Transverse colon (tissue), 4 donors: ENCODE measurements around the gene SYNE1. TPM values are rescaled to one million over a fixed set of nuclear protein-coding genes. Genes with fewer than 3 reads are reported as not detected.

ENCODE experiments used
- DNase-seq: peaks from one replicate; pipeline ENCODE4 v3.0.0-alpha.2; 2019
- H3K27ac ChIP-seq, 4 donors: fragments of 200-600 bp; sonication (generic); 2 replicates each; pipeline ENCODE4 v1.5.1; 2016 to 2018; ENCODE audit warnings: inconsistent platforms in 4 of 4
- H3K27me3 ChIP-seq: fragments of 200-600 bp; sonication (generic); 2 replicates; pipeline ENCODE4 v1.5.1; 2017; ENCODE audit warnings: inconsistent platforms
- H3K36me3 ChIP-seq, 4 donors: fragments of 200-600 bp; sonication (generic); 2 replicates each; pipeline ENCODE4 v1.5.1; 2017 to 2019; ENCODE audit warnings: inconsistent platforms in 4 of 4
- H3K4me1 ChIP-seq, 4 donors: fragments of 200-600 bp; sonication (generic); 2 replicates each; pipeline ENCODE4 v1.5.1; 2017 to 2020; ENCODE audit warnings: inconsistent platforms in 4 of 4
- H3K4me3 ChIP-seq, 4 donors: fragments of 200-600 bp; sonication (generic); 1 replicate in 1 of 4; 2 replicates in 3 of 4; pipeline versions ENCODE4 v1.5.1 to v1.6.1; 2017 to 2019; ENCODE audit warnings: inconsistent platforms in 4 of 4
- H3K9me3 ChIP-seq, 2 donors: fragments of 200-600 bp; sonication (generic); 2 replicates each; pipeline ENCODE4 v1.5.1; 2017 to 2019; ENCODE audit warnings: inconsistent platforms in 2 of 2
- EP300 ChIP-seq: sonication (generic); formaldehyde crosslinking; IDR thresholded peaks from one replicate; pipeline ENCODE4 v1.6.1; 2017; ENCODE audit warnings: antibody characterized with exemption, low read depth
- POLR2A ChIP-seq: fragments of 450-650 bp; IDR thresholded peaks from one replicate; pipeline ENCODE4 v1.6.1; 2016; ENCODE audit warnings: antibody characterized with exemption, mild to moderate bottlenecking, moderate library complexity
- POLR2AphosphoS5 ChIP-seq, 3 donors: sonication (generic); formaldehyde crosslinking; IDR thresholded peaks; one replicate each; pipeline ENCODE4 v1.6.1; 2016; ENCODE audit warnings: antibody characterized with exemption in 3 of 3
- WGBS, 2 donors: methylation state at CpG; one replicate each; pipeline ENCODE4 v1.1.5; 2018; ENCODE audit warnings: low coverage in 1 of 2; 5-methylcytosine and 5-hydroxymethylcytosine counted together
- in situ Hi-C, 4 donors: fragments of 200-750 bp; cut with MboI; loops; one replicate each; pipeline versions ENCODE4 v1.15.0 to v1.15.1; 2017; ENCODE audit warnings: low sequenced_read_pairs in 3 of 4, low pct_ligation_motif_present in 1 of 4, low pct_unique_long_range_greater_than_20kb in 1 of 4
- intact Hi-C: fragments of 100-400 bp; cut with DNase I; formaldehyde crosslinking; loops from one replicate; pipeline ENCODE4 v1.15.1; 2023; ENCODE audit warnings: low total_unique reads
- total RNA-seq, 4 donors: library from RNA; depleted of rRNA; stranded (reverse); fragments of >200 nt; gene quantifications; one replicate each; pipeline ENCODE4 v1.1.0, GENCODE V29; 2016
- TF ChIP-seq, protein P1 (sequence below), 5 experiments: fragments of 200-600 bp in 3 of 5; fragments of 450-650 bp in 2 of 5; sonication (generic) in 3 of 5; IDR thresholded peaks; 1 replicate in 2 of 5; 2 replicates in 3 of 5; pipeline ENCODE4 v1.5.1; 2016 to 2017; ENCODE audit warnings: antibody characterized with exemption in 5 of 5, inconsistent platforms in 3 of 5, mild to moderate bottlenecking in 2 of 5, moderate library complexity in 1 of 5

Gene SYNE1
- total RNA-seq, 4 donors from 2014 or later: 31.4 to 87.2 (median 59.7) TPM

DNA sequence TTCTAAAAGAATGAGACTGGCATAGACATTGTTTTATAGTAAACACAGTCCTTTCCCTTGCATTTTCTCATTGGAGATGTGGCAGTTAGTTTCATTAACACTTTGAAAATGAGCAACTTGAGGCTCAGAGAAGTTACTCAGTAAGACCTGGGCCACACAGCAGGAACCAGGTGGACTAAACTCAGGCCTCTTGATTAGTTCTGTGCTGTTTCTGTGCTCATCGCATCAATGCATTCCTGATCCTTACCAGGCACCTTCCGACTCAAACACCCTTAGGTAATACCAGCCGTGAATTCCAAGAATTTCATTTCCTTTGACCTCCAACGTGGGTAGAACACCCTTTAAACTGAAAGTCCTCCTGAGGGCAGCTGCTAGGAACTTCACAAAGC lies 466.9 kb downstream of the SYNE1 start:
- H3K9me3 ChIP-seq: no peaks in the 10 kb centered on the region
- TF ChIP-seq, protein P1, sequence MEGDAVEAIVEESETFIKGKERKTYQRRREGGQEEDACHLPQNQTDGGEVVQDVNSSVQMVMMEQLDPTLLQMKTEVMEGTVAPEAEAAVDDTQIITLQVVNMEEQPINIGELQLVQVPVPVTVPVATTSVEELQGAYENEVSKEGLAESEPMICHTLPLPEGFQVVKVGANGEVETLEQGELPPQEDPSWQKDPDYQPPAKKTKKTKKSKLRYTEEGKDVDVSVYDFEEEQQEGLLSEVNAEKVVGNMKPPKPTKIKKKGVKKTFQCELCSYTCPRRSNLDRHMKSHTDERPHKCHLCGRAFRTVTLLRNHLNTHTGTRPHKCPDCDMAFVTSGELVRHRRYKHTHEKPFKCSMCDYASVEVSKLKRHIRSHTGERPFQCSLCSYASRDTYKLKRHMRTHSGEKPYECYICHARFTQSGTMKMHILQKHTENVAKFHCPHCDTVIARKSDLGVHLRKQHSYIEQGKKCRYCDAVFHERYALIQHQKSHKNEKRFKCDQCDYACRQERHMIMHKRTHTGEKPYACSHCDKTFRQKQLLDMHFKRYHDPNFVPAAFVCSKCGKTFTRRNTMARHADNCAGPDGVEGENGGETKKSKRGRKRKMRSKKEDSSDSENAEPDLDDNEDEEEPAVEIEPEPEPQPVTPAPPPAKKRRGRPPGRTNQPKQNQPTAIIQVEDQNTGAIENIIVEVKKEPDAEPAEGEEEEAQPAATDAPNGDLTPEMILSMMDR (IDR thresholded peaks at IDR 0.05): no peak
- TF ChIP-seq POLR2AphosphoS5 (IDR thresholded peaks at IDR 0.05): no peak
- intact Hi-C loops: no loop called here
- 60 to 78% methylated on average over 1 to 4 of the region's 4 CpGs for WGBS, 2 donors
- in situ Hi-C loops: no loop called here
- peaks cover 0 to 5% (median 0%) of the 10 kb centered on the region in 4 donors for H3K4me1 ChIP-seq
- H3K27ac ChIP-seq: no peak overlapping the region
- no peak overlapping the region for H3K4me3 ChIP-seq
- H3K27me3 ChIP-seq: no peaks in the 10 kb centered on the region
- DNase-seq: no peak
- H3K36me3 ChIP-seq: no peaks in the 10 kb centered on the region

DNA sequence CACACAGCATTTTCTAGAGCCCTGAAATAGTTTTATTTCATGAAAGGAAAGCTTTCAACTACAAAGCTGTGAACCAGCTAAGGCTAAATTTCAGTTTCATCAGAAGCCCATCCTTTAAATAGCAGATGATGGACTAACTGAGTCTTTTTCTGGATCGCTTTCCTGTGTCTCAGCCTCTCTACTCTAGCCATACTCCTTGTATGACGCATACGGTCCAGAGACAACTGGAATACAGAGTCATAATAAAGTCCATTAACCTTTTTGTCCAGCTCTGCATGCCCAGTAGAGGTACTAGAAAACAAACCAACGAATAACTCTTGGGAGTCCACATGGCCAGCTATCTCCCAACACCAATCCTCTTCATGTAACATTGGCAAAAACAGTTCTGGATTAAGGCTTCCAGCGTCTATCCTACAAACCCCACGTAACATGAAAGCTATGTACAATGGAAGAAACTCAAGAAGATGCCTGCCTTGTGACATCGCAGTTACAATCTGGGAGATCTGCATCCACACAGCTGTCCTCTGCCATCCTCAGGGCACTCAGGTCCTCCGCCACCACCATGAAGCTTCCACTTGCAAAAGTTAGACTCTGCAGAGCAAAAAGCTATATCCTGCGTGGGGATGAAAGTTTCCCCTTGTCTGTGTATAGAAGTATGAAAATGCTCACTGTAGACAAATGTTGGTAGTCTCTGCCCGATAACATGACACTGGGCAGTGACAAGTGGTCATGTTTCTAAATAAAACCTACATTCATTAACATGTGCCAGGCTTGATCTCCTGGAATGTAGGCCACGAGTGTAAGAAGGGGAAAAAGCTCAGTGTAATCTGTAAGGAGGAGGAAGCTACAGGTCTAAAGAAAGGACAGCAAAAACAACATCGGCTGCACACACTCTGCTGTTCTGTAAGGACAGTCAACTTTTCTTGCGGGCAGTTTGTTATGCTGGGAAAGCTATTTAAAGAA lies 469.2 kb downstream of the SYNE1 start:
- in situ Hi-C loops: no loop called here
- no peak for DNase-seq
- H3K36me3 ChIP-seq: no peaks in the 10 kb centered on the region
- no peaks in the 10 kb centered on the region for H3K27me3 ChIP-seq
- H3K27ac ChIP-seq: no peak overlapping the region
- intact Hi-C loops: no loop called here
- peaks cover 0 to 5% (median 0%) of the 10 kb centered on the region in 4 donors for H3K4me1 ChIP-seq
- H3K4me3 ChIP-seq: no peak overlapping the region
- H3K9me3 ChIP-seq: no peaks in the 10 kb centered on the region
- no peak for TF ChIP-seq EP300
- TF ChIP-seq, protein P1 (IDR thresholded peaks at IDR 0.05): no peak
- TF ChIP-seq POLR2AphosphoS5 (IDR thresholded peaks at IDR 0.05): no peak
- no peak for TF ChIP-seq POLR2A
- 77 to 81% methylated on average over 6 to 13 of the region's 13 CpGs for WGBS, 2 donors

DNA sequence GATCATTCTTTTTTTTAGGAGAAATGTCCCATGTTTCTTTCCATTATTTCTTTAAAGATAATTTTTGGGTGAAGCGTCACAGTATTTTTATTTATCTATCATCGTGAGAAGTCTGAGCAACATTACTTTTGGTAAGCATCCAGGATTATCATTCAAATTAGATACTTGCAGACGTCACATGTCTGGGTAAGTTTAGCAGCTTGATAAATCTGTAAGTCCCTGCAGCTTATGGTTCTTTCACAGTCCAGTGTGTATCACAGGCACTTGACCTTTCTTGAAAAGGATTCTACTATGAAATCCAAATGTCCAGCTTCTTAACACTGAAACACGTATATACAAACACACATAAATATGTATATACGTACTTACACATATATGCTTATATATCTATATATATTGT lies 470.3 kb downstream of the SYNE1 start:
- no peak for TF ChIP-seq POLR2A
- TF ChIP-seq POLR2AphosphoS5 (IDR thresholded peaks at IDR 0.05): no peak
- TF ChIP-seq, protein P1 (IDR thresholded peaks at IDR 0.05): no peak
- no peak for TF ChIP-seq EP300
- intact Hi-C loops (no loop called here), in situ Hi-C loops (no loop called here)
- H3K27ac ChIP-seq: no peak overlapping the region
- no peaks in the 10 kb centered on the region for H3K36me3 ChIP-seq
- DNase-seq: no peak
- no peaks in the 10 kb centered on the region for H3K27me3 ChIP-seq
- H3K4me1 ChIP-seq: peaks cover 0 to 5% (median 0%) of the 10 kb centered on the region in 4 donors
- no peak overlapping the region for H3K4me3 ChIP-seq
- no peaks in the 10 kb centered on the region for H3K9me3 ChIP-seq
- 83 to 91% methylated on average over 5 of the region's 5 CpGs for WGBS, 2 donors

DNA sequence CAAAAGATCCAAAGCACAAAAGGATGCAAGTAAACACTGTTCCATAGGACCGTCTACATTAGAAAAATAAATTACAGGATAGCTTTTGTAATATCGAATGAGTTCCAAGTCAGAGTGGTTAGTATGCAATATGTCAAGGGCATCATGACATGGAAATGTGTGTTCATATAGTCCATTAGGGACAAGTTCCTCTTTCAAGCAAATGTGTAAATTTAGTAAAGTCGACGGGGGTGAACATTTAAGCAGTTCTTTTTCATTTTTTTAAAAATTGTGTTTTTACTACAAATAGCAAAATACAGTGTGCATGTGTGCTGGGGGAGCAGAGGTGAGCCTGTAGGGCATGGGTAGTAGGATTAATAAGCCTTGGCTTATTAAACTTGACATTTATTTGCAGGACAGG lies 470.7 kb downstream of the SYNE1 start:
- in situ Hi-C loops: no loop called here
- no peak for DNase-seq
- Histone ChIP-seq H3K27ac (no peak overlapping the region), H3K27me3 (no peaks in the 10 kb centered on the region), H3K4me3 (no peak overlapping the region), H3K36me3 (no peaks in the 10 kb centered on the region), H3K4me1 (peaks cover 0 to 5% (median 0%) of the 10 kb centered on the region in 4 donors), H3K9me3 (no peaks in the 10 kb centered on the region)
- 67 to 84% methylated on average over 4 of the region's 4 CpGs for WGBS, 2 donors
- intact Hi-C loops: no loop called here
- TF ChIP-seq POLR2AphosphoS5 (IDR thresholded peaks at IDR 0.05): no peak
